ENCODE measurements around the gene ALOX12B. TPM values are rescaled to one million over a fixed set of nuclear protein-coding genes. Genes with fewer than 3 reads are reported as not detected.

Gene ALOX12B
- total RNA-seq, 2 donors from 2014 or later: 0.95 to 1.2 TPM

- DNase-seq: no peak
- H3K27ac Mint-ChIP-seq: no peak overlapping the region
- no peak overlapping the region for H3K9ac ChIP-seq (ENCODE audit: extremely low read depth, low read length, poor library complexity, severe bottlenecking)
- H3K27me3 ChIP-seq (ENCODE audit: control insufficient read depth, insufficient read depth, low read length, poor library complexity, severe bottlenecking): peaks cover 17% of the 10 kb centered on the region
- no peaks in the 10 kb centered on the region for H3K4me1 Mint-ChIP-seq
- H3K4me3 Mint-ChIP-seq: no peak overlapping the region
- H3K27me3 Mint-ChIP-seq (ENCODE audit: insufficient read depth): peaks cover 39% of the 10 kb centered on the region
- H3K4me1 ChIP-seq (ENCODE audit: control insufficient read depth, insufficient read depth, low read length): no peaks in the 10 kb centered on the region
- H3K9me3 Mint-ChIP-seq: no peaks in the 10 kb centered on the region
- H3K27ac ChIP-seq (ENCODE audit: low read depth, low read length): no peak overlapping the region
- no peak overlapping the region for H3K4me3 ChIP-seq (ENCODE audit: low read length)
- no peaks in the 10 kb centered on the region for H3K36me3 ChIP-seq (ENCODE audit: control insufficient read depth, insufficient read depth, low read length)
- TF ChIP-seq CTCF (conservative IDR thresholded peaks at IDR 0.05): no peak
- WGBS, 2 experiments (ENCODE audit: insufficient coverage in 1 of 2, insufficient read length in 1 of 2): 79 to 89% methylated on average over 1 to 2 of the region's 2 CpGs
- H3K9me3 ChIP-seq (ENCODE audit: control insufficient read depth, low read length): no peaks in the 10 kb centered on the region
- H3K36me3 Mint-ChIP-seq (ENCODE audit: low read depth): no peaks in the 10 kb centered on the region
These were observed 13.2 kb upstream of the ALOX12B start for GRCh38 chr17:8100763-8101162.

GRCh38 chr17:8100111-8100510 is 12.6 kb upstream of the ALOX12B start:
- Histone ChIP-seq H3K27me3 (ENCODE audit: control insufficient read depth, insufficient read depth, low read length, poor library complexity, severe bottlenecking) (peaks cover 24% of the 10 kb centered on the region), H3K9me3 (ENCODE audit: control insufficient read depth, low read length) (no peaks in the 10 kb centered on the region), H3K9ac (ENCODE audit: extremely low read depth, low read length, poor library complexity, severe bottlenecking) (no peak overlapping the region), H3K4me1 (ENCODE audit: control insufficient read depth, insufficient read depth, low read length) (no peaks in the 10 kb centered on the region), H3K36me3 (ENCODE audit: control insufficient read depth, insufficient read depth, low read length) (no peaks in the 10 kb centered on the region), H3K4me3 (ENCODE audit: low read length) (no peak overlapping the region), H3K27ac (ENCODE audit: low read depth, low read length) (no peak overlapping the region)
- Mint-ChIP-seq H3K9me3 (no peaks in the 10 kb centered on the region), H3K4me3 (no peak overlapping the region), H3K36me3 (ENCODE audit: low read depth) (no peaks in the 10 kb centered on the region), H3K27me3 (ENCODE audit: insufficient read depth) (peaks cover 45% of the 10 kb centered on the region), H3K4me1 (no peaks in the 10 kb centered on the region), H3K27ac (no peak overlapping the region)
- DNase-seq: no peak
- WGBS, 2 experiments (ENCODE audit: insufficient coverage in 1 of 2, insufficient read length in 1 of 2): 79 to 80% methylated on average over 1 to 2 of the region's 2 CpGs
- no peak for TF ChIP-seq CTCF (conservative IDR thresholded peaks at IDR 0.05)

GRCh38 chr17:8096541-8096940 is 9.0 kb upstream of the ALOX12B start:
- peaks cover 37% of the 10 kb centered on the region for H3K27me3 Mint-ChIP-seq (ENCODE audit: insufficient read depth)

More at GRCh38 chr17:8096541-8096940, 9.0 kb upstream of the ALOX12B start:
- Histone ChIP-seq H3K36me3 (ENCODE audit: control insufficient read depth, insufficient read depth, low read length) (no peaks in the 10 kb centered on the region), H3K27me3 (ENCODE audit: control insufficient read depth, insufficient read depth, low read length, poor library complexity, severe bottlenecking) (peaks cover 30% of the 10 kb centered on the region), H3K9me3 (ENCODE audit: control insufficient read depth, low read length) (no peaks in the 10 kb centered on the region), H3K9ac (ENCODE audit: extremely low read depth, low read length, poor library complexity, severe bottlenecking) (no peak overlapping the region), H3K27ac (ENCODE audit: low read depth, low read length) (no peak overlapping the region), H3K4me3 (ENCODE audit: low read length) (no peak overlapping the region), H3K4me1 (ENCODE audit: control insufficient read depth, insufficient read depth, low read length) (no peaks in the 10 kb centered on the region)
- H3K27ac Mint-ChIP-seq: no peak overlapping the region
- DNase-seq: no peak
- TF ChIP-seq CTCF (conservative IDR thresholded peaks at IDR 0.05): no peak
- 93 to 94% methylated on average over 2 to 8 of the region's 8 CpGs for WGBS, 2 experiments (ENCODE audit: insufficient coverage in 1 of 2, insufficient read length in 1 of 2)
- H3K4me3 Mint-ChIP-seq: no peak overlapping the region
- H3K4me1 Mint-ChIP-seq: no peaks in the 10 kb centered on the region
- H3K9me3 Mint-ChIP-seq: no peaks in the 10 kb centered on the region
- H3K36me3 Mint-ChIP-seq (ENCODE audit: low read depth): no peaks in the 10 kb centered on the region
